Medulla oblongata (tissue), 1 donor: ENCODE measurements around the gene PDE4B.
A peak's percentile ranks its signal among the peaks of the same experiment; 100 is the strongest.

Experiments
- DNase-seq: peaks from one replicate; pipeline ENCODE4 v3.0.0-alpha.2; 2015; ENCODE audit errors: extremely low spot score

PDE4B gene

GRCh38 chr1:66360285-66360724 lies 567.6 kb downstream of the PDE4B start:
- no peak for DNase-seq

GRCh38 chr1:66364578-66365391 lies 572.1 kb downstream of the PDE4B start:
- DNase-seq, result no peak

- no peak for DNase-seq
These were observed 572.9 kb downstream of the PDE4B start for GRCh38 chr1:66365635-66366034.

GRCh38 chr1:66366634-66367033 lies 573.9 kb downstream of the PDE4B start:
- no peak for DNase-seq

GRCh38 chr1:66367369-66367768 lies 574.7 kb downstream of the PDE4B start:
- DNase-seq, result no peak

GRCh38 chr1:66368261-66368660 lies 575.6 kb downstream of the PDE4B start:
- DNase-seq, result no peak

- no peak for DNase-seq
These were observed 577.8 kb downstream of the PDE4B start for GRCh38 chr1:66370462-66370971.

GRCh38 chr1:66371233-66372005 lies 578.7 kb downstream of the PDE4B start:
- DNase-seq, result no peak

- DNase-seq, result no peak
These were observed 579.9 kb downstream of the PDE4B start for GRCh38 chr1:66372522-66373101.

GRCh38 chr1:66373157-66373591 lies 580.5 kb downstream of the PDE4B start:
- DNase-seq, result peak; percentile 58

GRCh38 chr1:66374148-66374547 lies 581.5 kb downstream of the PDE4B start:
- DNase-seq, result no peak

GRCh38 chr1:66374561-66375111 lies 581.9 kb downstream of the PDE4B start:
- DNase-seq, result peak; percentile 80

GRCh38 chr1:66375125-66375524 lies 582.4 kb downstream of the PDE4B start:
- DNase-seq, result no peak

- DNase-seq, result peak; percentile 67
These were observed 587.9 kb downstream of the PDE4B start for GRCh38 chr1:66380452-66381212.

GRCh38 chr1:66381621-66382275 lies 589.1 kb downstream of the PDE4B start:
- no peak for DNase-seq

- DNase-seq, result no peak
These were observed 590.5 kb downstream of the PDE4B start for GRCh38 chr1:66383168-66383567.

- DNase-seq, result no peak
These were observed 590.9 kb downstream of the PDE4B start for GRCh38 chr1:66383611-66384010.

- DNase-seq, result no peak
These were observed 591.7 kb downstream of the PDE4B start for GRCh38 chr1:66384258-66384921.

- DNase-seq, result no peak
These were observed 594.0 kb downstream of the PDE4B start for GRCh38 chr1:66386712-66387111.

GRCh38 chr1:66388913-66389312 lies 596.2 kb downstream of the PDE4B start:
- DNase-seq, result peak; percentile 77
